HG03097 (cell line): ENCODE data around the gene ZSWIM3.

Experiments
- ATAC-seq: cut with Tn5 transposase; IDR thresholded peaks from one replicate; pipeline ENCODE4 v1.9.1; 2021; ENCODE audit not compliant: unreplicated experiment, low FRiP score

The ZSWIM3 gene

GRCh38 chr20:45832619-45833018 lies 24.8 kb upstream of the ZSWIM3 start:
- ATAC-seq = no peak

- ATAC-seq = no peak
Observed at GRCh38 chr20:45833030-45833882, 24.2 kb upstream of the ZSWIM3 start, which contains the start of gene SNX21. SNX21 (plus strand) TSS chr20:45833799; CDS start chr20:45833920, 121 bp downstream.

- ATAC-seq = no peak
Observed at GRCh38 chr20:45833883-45834796, 23.3 kb upstream of the ZSWIM3 start.

DNA sequence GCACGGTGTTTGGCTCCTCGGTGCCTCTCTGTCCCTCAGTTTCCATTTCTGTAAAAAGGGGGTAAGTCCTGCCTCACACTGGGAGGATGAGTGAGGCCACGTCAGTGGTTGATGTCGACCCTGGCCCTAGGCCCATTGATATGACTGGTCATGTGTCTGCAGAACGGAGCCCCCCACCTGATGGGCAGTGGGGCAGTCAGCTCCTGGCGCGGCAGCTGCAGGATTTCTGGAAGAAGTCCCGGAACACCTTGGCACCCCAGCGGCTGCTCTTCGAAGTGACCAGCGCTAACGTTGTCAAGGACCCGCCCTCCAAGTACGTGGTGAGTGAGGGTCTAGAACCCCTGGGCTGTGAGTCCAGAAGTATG lies 22.6 kb upstream of the ZSWIM3 start:
- ATAC-seq = no peak

- no peak for ATAC-seq
Observed at GRCh38 chr20:45835329-45835765, 22.1 kb upstream of the ZSWIM3 start.

GRCh38 chr20:45835825-45836224 lies 21.6 kb upstream of the ZSWIM3 start:
- ATAC-seq = no peak

DNA sequence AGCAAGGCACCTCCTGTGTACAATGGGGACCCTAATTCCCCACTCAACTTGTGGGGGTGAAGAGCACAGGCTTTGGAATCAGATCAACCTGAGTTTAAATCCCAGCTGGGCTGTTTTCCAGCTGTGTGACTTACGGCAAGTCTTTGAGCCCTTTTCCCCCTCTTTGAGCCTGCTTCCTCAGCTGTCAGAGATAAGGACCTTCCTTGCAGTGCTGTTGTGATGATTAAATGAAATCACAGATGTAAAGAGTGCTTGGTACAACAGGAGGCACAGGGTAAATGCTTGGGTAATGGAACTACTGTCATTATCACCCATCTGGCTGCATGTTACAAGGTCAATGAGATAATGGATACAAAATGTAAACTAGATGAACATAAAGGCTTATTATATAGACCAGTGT lies 20.6 kb upstream of the ZSWIM3 start:
- no peak for ATAC-seq

DNA sequence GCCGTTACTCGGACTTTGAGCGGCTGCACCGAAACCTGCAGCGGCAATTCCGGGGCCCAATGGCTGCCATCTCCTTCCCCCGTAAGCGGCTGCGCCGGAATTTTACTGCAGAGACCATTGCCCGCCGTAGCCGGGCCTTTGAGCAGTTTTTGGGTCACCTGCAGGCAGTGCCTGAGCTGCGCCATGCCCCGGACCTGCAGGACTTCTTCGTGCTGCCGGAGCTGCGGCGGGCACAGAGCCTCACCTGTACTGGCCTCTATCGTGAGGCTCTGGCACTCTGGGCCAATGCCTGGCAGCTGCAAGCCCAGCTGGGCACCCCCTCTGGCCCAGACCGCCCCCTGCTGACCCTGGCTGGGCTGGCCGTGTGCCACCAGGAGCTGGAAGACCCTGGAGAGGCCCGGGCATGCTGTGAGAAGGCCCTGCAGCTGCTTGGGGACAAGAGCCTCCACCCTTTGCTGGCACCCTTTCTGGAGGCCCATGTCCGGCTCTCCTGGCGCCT lies 16.7 kb upstream of the ZSWIM3 start:
- no peak for ATAC-seq

- no peak for ATAC-seq
Observed at GRCh38 chr20:45841407-45842129, 15.8 kb upstream of the ZSWIM3 start.

- ATAC-seq = no peak
Observed at GRCh38 chr20:45842169-45842812, 15.1 kb upstream of the ZSWIM3 start.

DNA sequence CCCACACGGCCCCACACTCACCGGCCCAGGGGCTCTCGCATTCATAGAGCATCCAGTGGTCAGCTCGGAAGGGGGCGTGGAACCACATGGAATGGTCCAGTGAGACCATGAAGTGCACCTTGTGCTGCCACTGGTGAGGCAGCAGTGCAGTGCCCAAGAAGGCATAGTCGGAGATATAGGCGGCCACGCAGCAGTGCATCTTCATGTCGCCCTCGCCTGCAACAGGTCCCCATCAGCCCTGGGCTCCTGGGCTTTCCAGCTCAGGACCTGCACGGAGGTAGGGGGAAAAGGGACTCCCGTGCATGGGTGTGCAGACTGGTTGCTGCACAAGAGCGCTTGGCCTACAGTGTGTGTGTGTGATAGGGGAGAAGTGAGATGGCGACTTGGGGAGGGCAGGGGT lies 13.9 kb upstream of the ZSWIM3 start:
- no peak for ATAC-seq

DNA sequence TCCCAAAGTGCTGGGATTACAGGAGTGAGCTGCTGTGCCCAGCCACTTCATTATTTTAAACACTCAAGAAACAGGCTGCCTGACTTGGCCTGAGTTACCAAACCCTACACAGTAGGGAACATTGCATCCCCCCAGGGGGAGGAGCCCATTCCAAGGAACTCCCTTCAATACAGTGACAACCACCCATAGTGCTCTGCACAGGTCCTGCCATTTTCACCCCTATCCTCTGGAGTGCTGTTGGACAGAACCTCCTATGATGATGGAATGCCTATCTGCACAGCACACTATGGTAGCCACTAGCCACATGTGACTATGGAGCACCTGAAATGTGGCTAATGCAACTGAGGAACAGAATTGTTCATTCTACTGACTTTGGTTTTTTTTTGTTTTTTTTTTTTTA lies 12.0 kb upstream of the ZSWIM3 start:
- no peak for ATAC-seq

DNA sequence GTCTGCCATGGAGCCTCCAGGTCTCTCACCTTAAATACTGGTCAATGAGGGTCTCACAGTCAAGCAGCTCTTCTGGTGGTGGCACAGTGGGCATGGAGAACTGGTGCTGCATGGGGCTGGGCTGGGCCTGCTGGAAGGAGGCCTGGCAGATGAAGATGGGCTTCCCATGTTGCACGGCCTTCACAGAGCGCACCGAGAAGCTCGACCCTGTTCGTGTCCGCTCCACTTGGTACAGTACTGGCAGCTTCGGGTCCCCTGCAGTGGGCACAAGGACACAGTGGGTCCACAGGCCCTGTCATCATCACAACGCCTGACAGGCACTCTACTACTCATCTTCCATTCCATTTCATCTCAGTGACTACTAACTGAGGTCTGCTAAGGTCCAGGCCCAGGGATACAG lies 9.0 kb upstream of the ZSWIM3 start:
- ATAC-seq = no peak

DNA sequence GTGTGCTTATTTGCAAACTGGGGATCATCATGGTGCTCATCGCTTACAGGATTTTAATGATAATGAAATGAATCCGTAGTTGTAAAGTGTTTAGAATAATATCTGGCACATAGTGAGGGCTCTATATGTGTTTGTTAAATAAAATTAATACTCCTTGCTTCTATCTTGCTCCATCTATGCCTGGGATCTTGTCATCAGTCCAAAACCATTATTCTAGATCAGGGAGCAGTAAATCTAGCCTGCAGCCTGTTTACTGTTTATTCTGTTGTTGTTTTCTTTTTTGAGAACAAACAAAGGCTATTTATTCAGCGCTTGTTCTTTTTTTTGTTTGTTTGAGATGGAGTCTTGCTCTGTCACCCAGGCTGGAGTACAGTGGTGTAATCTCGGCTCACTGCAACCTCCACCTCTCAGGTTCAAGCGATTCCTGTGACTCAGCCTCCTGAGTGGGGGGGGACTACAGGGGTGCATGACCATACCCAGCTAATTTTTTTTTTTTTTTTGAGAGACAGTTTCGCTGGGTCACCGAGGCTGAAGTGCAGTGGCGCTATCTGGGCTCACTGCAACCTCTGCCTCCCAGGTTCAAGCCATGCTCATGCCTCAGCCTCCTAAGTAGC lies 8.3 kb upstream of the ZSWIM3 start:
- no peak for ATAC-seq

DNA sequence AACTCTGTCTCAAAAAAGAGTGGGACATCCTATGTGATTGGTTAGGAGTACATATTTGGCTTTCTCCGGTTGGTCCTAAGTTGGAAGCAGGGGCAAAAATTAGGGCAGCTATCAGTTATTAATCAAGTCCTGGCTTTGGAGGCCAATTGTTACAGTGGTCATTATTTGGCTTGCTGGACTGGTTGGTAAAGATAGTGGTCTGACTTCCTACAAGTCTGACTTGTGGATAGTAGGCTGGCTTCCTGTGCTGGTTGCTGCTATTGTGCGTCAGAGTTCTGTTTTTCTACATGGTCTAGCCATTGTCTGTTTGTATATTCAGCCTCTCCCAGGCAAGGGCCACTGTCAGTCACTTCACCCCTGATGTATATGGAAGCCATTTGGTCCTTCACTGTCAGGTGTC lies 7.2 kb upstream of the ZSWIM3 start:
- ATAC-seq = no peak

GRCh38 chr20:45850926-45851325 lies 6.5 kb upstream of the ZSWIM3 start:
- no peak for ATAC-seq

DNA sequence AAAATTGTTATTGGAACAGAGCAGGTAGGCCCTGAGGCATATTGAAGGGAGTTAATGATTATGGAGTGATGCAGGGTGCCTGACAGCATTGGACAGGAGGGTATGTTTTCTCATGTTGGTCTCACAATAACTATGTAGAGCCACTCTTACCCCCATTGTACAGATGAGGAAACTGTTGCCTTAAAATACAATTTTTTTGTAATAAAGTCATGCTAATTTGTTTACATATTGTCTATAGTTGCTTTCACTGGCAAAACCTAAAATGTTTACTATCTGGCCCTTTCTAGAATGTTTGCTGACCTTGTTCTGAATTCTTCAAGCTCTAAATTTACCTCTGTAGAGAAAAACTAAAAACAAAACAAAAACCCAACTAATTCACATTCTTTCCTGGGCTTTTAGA lies 5.9 kb upstream of the ZSWIM3 start:
- no peak for ATAC-seq

DNA sequence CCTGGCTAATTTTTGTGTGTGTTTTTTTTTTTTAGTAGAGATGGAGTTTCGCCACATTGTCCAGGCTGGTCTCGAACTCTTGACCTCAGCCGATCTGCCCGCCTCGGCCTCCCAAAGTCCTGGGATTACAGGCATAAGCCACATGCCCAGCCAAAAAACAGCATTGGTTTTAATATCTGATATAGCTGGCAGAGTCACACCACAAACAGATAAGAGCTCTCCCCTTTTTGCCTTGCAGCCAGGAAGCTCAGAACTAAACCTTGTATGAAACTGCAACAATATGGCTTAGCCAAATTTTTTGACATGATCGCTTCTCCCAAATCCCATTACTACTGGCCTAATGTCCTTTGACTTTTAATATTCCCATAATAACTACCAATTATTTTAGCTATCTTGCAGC lies 5.1 kb upstream of the ZSWIM3 start:
- no peak for ATAC-seq

DNA sequence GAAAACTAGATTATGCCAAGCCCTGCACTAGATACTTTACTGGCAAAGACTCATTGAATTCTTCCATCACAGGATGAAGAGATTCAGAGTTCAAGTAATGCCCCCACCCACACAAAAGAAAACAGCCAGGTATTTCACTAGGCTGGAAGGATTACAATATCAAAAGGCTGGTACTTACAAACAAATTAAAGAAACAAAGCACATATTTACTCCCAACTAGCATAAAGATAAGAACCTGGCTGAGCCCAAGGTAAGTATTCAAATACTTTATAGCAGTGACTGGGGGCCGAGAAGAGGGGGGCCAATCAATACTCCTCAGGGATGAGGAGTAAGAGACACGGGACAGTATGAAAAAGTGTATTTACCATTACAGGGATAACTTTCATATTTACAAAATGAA lies 3.9 kb upstream of the ZSWIM3 start:
- no peak for ATAC-seq

DNA sequence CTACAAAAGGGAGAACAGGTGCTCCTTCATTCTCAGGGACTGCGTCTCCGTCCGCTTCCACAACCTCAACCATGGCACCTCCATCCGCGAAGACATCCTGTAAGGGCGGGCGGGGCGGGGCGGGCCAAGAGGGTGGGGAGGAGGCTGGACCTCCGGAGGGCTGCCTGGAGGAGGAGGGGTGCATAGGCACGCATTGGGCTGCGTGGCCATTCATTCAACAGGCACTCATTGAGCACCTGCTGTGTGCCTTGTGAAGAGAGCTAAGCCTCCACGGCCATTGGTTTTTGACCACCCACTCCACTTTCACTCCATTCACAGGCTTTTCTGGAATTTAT lies 435 bp downstream of the ZSWIM3 start:
- peak; percentile 2 for ATAC-seq
